Measurements from ENCODE around the gene YTHDC1. TPM values are rescaled to one million over a fixed set of nuclear protein-coding genes. Genes with fewer than 3 reads are reported as not detected.

The YTHDC1 gene
- total and polyA plus RNA-seq, 2 experiments from 2014 or later = 29.8 to 38.0 TPM

DNA sequence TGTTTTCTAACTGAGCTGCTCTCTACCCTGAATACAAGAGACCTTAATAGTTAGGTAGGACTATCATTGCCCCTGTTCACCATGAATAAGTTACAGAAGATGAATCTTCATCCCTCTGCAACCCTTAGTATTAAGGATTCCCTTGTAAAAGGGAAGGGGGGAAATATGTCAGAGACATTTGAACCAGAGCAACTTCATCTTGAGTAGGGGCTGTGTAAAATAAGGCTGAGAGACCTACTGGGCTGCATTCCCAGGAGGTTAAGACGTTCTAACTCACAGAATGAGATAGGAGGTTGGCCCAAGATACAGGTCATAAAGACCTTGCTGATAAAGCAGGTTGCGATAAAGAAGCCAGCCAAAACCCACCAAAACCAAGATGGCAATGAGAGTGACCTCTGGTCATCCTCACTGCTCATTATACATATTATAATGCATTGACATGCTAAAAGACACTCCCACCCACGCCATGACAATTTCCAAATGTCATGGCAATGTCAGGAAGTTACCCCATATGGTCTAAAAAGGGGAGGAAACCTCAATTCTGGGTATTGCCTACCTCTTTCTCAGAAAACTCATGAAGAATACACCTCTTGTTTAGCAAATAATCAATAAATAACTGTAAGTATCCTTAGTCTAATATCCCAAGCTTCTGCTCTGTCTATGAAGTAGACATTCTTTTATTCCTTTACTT lies 84.9 kb downstream of the YTHDC1 start:
- in situ Hi-C loops (cut with MboI) = no loop called here
- no peaks in the 10 kb centered on the region for H3K9me3 ChIP-seq (ENCODE audit: low read depth)
- WGBS, 2 experiments (ENCODE audit: low coverage in 1 of 2, low lambda C conversion rate in 2 of 2, missing lambda C conversion rate in 2 of 2) = 37 to 38% methylated on average over 3 of the region's 3 CpGs
- H3K9me2 ChIP-seq (ENCODE audit: insufficient read depth) = no peaks in the 10 kb centered on the region
- DNase-seq = no peak
- H3K27ac ChIP-seq = no peak overlapping the region
- no peaks in the 10 kb centered on the region for H3K27me3 ChIP-seq (replicated peaks; ENCODE audit: insufficient read depth)
- no peak overlapping the region for H3K9ac ChIP-seq
- H3K4me1 ChIP-seq (ENCODE audit: insufficient read depth) = peaks cover 11% of the 10 kb centered on the region
- no peak overlapping the region for H2AFZ ChIP-seq
- peaks cover 17% of the 10 kb centered on the region; the same call in 1 of the 2 replicates for H3F3A ChIP-seq (ENCODE audit: insufficient read depth)
- no peaks in the 10 kb centered on the region for H4K20me1 ChIP-seq (ENCODE audit: insufficient read depth)
- no peak overlapping the region for H3K4me3 ChIP-seq
- TF ChIP-seq EZH2 (IDR thresholded peaks at IDR 0.05; ENCODE audit: insufficient read depth, poor library complexity, severe bottlenecking) (no peak), EZH2phosphoT487 (IDR thresholded peaks at IDR 0.05; ENCODE audit: insufficient read depth, low read depth) (no peak)
- H3K36me3 ChIP-seq (ENCODE audit: low read depth) = no peaks in the 10 kb centered on the region
- H3K4me2 ChIP-seq (ENCODE audit: unreplicated experiment) = no peak overlapping the region
- no peaks in the 10 kb centered on the region for H3K79me2 ChIP-seq (ENCODE audit: insufficient read depth)

Small RNAs within 50 kb of the gene (small RNA-seq; reads per million reads assigned to genes)
- gene MT2P1 (ENCODE audit: low read depth, low replicate concordance) = not detected

Other genes with a start within 250 kb of the YTHDC1 start
- gene TMPRSS11F, start 220.2 kb downstream of the YTHDC1 start, total RNA-seq (2014; rRNA removed; shearing (Covaris generic)) = not detected in 2 replicates
- gene TMPRSS11F, start 220.2 kb downstream of the YTHDC1 start, polyA plus RNA-seq (2016; fragmentation: Nextera tagmentation; extraction: Ambion mirVana) = not detected in 2 replicates
- not detected in 2 replicates for gene TMPRSS11B, start 104.4 kb downstream of the YTHDC1 start, total RNA-seq (2014; rRNA removed; shearing (Covaris generic))
- gene TMPRSS11B, start 104.4 kb downstream of the YTHDC1 start, polyA plus RNA-seq (2016; fragmentation: Nextera tagmentation; extraction: Ambion mirVana) = not detected in 2 replicates
- not detected in 2 replicates for gene TMPRSS11E, start 97.4 kb upstream of the YTHDC1 start, total RNA-seq (2014; rRNA removed; shearing (Covaris generic))
- not detected in 2 replicates for gene TMPRSS11E, start 97.4 kb upstream of the YTHDC1 start, polyA plus RNA-seq (2016; fragmentation: Nextera tagmentation; extraction: Ambion mirVana)
- not detected in 2 replicates for gene UGT2B17, start 226.2 kb upstream of the YTHDC1 start, total RNA-seq (2014; rRNA removed; shearing (Covaris generic))
- gene UGT2B17, start 226.2 kb upstream of the YTHDC1 start, polyA plus RNA-seq (2016; fragmentation: Nextera tagmentation; extraction: Ambion mirVana) = not detected in 2 replicates

Measured in GM23248 (cell line).